MM.1S (cell line): Measurements from ENCODE around the gene CSDE1.

Experiments
- EZH2 ChIP-seq: fragments of 300-600 bp; sonication (generic); optimal IDR thresholded peaks from 2 replicates; pipeline ENCODE3; 2017; ENCODE audit warnings: low read depth, mild to moderate bottlenecking, antibody characterized with exemption, low read length, mixed read lengths
- EZH2phosphoT487 ChIP-seq: fragments of 300-600 bp; sonication (generic); IDR thresholded peaks from 2 replicates; pipeline ENCODE4 v1.6.1; 2018; ENCODE audit warnings: antibody characterized with exemption, low read length
- TF ChIP-seq, protein P1 (sequence below): fragments of 300-600 bp; sonication (generic); IDR thresholded peaks from 2 replicates; pipeline ENCODE4 v1.5.1; 2016; ENCODE audit warnings: antibody characterized with exemption, low read length, mixed read lengths

DNA sequence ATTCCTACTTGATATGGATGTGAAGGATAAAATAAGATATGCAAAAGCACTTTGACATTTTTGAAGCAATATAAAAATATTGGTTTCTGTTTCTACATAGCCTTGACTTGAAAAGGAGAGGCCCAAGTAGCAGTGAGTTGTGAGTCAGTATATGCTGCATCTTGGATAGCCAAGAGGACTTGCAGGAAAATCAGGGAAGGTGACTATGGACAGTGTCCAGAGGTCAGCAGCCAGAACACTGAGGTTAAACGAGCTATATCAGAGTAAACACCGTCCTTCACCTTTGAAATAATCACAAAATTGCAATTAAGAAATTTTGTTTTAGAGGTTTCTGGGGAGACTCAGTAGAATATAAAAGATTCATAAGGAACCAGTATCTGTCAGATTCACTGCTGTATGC, 55.9 kb downstream of the CSDE1 start:
- TF ChIP-seq EZH2 (no peak), EZH2phosphoT487 (no peak)
- TF ChIP-seq, protein P1, sequence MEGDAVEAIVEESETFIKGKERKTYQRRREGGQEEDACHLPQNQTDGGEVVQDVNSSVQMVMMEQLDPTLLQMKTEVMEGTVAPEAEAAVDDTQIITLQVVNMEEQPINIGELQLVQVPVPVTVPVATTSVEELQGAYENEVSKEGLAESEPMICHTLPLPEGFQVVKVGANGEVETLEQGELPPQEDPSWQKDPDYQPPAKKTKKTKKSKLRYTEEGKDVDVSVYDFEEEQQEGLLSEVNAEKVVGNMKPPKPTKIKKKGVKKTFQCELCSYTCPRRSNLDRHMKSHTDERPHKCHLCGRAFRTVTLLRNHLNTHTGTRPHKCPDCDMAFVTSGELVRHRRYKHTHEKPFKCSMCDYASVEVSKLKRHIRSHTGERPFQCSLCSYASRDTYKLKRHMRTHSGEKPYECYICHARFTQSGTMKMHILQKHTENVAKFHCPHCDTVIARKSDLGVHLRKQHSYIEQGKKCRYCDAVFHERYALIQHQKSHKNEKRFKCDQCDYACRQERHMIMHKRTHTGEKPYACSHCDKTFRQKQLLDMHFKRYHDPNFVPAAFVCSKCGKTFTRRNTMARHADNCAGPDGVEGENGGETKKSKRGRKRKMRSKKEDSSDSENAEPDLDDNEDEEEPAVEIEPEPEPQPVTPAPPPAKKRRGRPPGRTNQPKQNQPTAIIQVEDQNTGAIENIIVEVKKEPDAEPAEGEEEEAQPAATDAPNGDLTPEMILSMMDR, result no peak
